ENCODE measurements around the gene CDH4. TPM values are rescaled to one million over a fixed set of nuclear protein-coding genes. Genes with fewer than 3 reads are reported as not detected.
A peak's percentile ranks its signal among the peaks of the same experiment; 100 is the strongest.

CDH4 gene
- total and polyA plus RNA-seq, 9 of the 15 experiments (the other 6 are each of a cell fraction or from before 2014, with no cell fraction given): 0.04 TPM; not detected in 8

DNA sequence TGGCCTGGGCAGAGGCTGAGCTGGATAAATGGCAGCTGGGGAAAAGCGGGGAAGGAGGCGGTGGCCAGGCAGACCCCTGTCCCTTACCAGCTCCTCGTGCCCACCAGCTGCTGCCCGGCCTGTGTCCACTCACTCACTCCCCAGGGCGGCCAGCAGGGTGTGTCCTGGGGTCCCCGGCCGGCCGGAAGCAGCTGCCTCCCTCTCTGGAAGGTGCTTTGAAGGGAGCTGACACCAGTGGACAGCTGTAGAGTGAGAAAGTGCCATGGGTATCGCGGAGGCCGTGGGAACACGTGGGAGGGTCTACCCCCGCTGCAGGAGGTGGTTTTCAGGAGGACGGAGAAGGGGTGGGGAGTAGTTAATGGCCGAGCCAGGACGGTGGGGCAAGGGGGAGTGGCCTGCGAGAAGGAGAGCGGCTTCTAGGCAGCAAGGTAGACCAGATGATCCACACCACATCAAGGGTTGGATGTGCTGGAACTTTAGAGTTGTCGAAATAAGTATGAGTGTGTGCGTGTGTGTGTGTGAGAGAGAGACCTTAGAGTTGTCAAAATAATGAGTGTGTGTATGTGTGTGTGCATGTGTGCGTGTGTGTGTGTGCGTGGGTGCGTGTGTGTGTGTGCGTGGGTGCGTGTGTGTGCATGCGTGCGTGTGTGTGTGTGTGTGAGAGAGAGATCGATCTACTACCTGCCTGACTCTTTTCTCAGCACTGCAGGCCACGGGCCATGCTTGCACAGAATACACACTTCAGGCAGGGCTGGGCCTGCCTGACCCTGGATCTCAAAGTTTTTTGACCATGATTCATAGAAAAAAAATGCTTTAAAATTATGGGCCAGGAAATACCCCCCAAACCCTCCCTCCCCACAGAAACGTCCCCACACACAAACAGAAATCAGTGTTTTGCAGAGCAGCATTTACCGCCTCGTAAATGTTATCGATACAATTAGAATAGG, 43.9 kb downstream of the CDH4 start:
- in situ Hi-C loops (cut with MboI) (no loop called here), intact Hi-C loops (cut with micrococcal nuclease) (no loop called here)
- DNase-seq (ENCODE audit: extremely low read depth in 1 of 4, low spot score in 3 of 4): no peak
- CTCF ChIA-PET (ENCODE audit: low intra/inter-chr PET ratio): no interaction called here
- BruUV-seq (replicated peaks): no TSS peak
- no peaks in the 10 kb centered on the region for H3K4me1 ChIP-seq (replicated peaks in 1 of 2; ENCODE audit: control insufficient read depth in 2 of 2, insufficient read depth in 2 of 2, low read length in 2 of 2)
- H2AFZ ChIP-seq (ENCODE audit: low read depth, low read length): no peak overlapping the region
- no peaks in the 10 kb centered on the region for H3K9me3 ChIP-seq (replicated peaks; ENCODE audit: control insufficient read depth, insufficient read depth, low read depth, low read length)
- H3K9ac ChIP-seq (ENCODE audit: insufficient read depth in 1 of 2, low read depth in 2 of 2, low read length in 2 of 2): no peak overlapping the region
- no peaks in the 10 kb centered on the region for H3K79me2 ChIP-seq (ENCODE audit: control insufficient read depth, insufficient read depth, low read length)
- no peak for FAIRE-seq
- no peak overlapping the region for H3K4me3 ChIP-seq
- peak; percentile 51 for ATAC-seq
- WGBS (ENCODE audit: insufficient coverage, low coverage, missing lambda C conversion rate): 1% methylated on average over 24 of the region's 33 CpGs
- no peak for TF ChIP-seq STAT5B (CRISPR knock-in tag; IDR thresholded peaks at IDR 0.05)
- TF ChIP-seq PHB2 (IDR thresholded peaks at IDR 0.05; ENCODE audit: low read depth): no peak
- no peak for TF ChIP-seq MCM2 (IDR thresholded peaks at IDR 0.05; ENCODE audit: low read depth)
- no peak for TF ChIP-seq EP300 (IDR thresholded peaks at IDR 0.05; ENCODE audit: low read length)
- no peak for TF ChIP-seq HNRNPUL1 (IDR thresholded peaks at IDR 0.05; ENCODE audit: low read length)
- TF ChIP-seq ADNP (tag; IDR thresholded peaks at IDR 0.05): no peak
- TF ChIP-seq HNRNPLL (IDR thresholded peaks at IDR 0.05; ENCODE audit: low read depth, low read length, poor library complexity, severe bottlenecking): no peak
- TF ChIP-seq, protein P1, sequence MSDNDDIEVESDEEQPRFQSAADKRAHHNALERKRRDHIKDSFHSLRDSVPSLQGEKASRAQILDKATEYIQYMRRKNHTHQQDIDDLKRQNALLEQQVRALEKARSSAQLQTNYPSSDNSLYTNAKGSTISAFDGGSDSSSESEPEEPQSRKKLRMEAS (CRISPR knock-in tag; IDR thresholded peaks at IDR 0.05): no peak
- TF ChIP-seq NONO (IDR thresholded peaks at IDR 0.05; ENCODE audit: low read depth in 2 of 2, low read length in 1 of 2): no peak
- TF ChIP-seq ZEB2 (IDR thresholded peaks at IDR 0.05): no peak
- H4K20me1 ChIP-seq (replicated peaks; ENCODE audit: control insufficient read depth, insufficient read depth, low read length): 0 out of 2 replicates have a peak, but pooled peaks cover 3% of the 10 kb centered on the region
- H3K36me3 ChIP-seq (ENCODE audit: control insufficient read depth, insufficient read depth, low read length): no peaks in the 10 kb centered on the region
- H3K27ac ChIP-seq (ENCODE audit: extremely low read depth, low read depth, low read length): no peak overlapping the region
- no peaks in the 10 kb centered on the region for H3K9me1 ChIP-seq (ENCODE audit: control insufficient read depth, insufficient read depth, low read length)
- no peak overlapping the region for H3K4me2 ChIP-seq (ENCODE audit: insufficient read depth, low read length)
- POLR2A ChIA-PET: no interaction called here
- H3K27me3 ChIP-seq (ENCODE audit: control insufficient read depth in 2 of 2, insufficient read depth in 2 of 2, low read length in 2 of 2): peaks cover 6 to 60% of the 10 kb centered on the region in 2 experiments; a peak in 4 of 5 replicates
